ENCODE data around the gene PHF23.
"Not testable (repeated sequence)": the region's sequence is repeated elsewhere in the genome, so short reads cannot be mapped to it uniquely, and the experiment has no call there.

The PHF23 gene

DNA sequence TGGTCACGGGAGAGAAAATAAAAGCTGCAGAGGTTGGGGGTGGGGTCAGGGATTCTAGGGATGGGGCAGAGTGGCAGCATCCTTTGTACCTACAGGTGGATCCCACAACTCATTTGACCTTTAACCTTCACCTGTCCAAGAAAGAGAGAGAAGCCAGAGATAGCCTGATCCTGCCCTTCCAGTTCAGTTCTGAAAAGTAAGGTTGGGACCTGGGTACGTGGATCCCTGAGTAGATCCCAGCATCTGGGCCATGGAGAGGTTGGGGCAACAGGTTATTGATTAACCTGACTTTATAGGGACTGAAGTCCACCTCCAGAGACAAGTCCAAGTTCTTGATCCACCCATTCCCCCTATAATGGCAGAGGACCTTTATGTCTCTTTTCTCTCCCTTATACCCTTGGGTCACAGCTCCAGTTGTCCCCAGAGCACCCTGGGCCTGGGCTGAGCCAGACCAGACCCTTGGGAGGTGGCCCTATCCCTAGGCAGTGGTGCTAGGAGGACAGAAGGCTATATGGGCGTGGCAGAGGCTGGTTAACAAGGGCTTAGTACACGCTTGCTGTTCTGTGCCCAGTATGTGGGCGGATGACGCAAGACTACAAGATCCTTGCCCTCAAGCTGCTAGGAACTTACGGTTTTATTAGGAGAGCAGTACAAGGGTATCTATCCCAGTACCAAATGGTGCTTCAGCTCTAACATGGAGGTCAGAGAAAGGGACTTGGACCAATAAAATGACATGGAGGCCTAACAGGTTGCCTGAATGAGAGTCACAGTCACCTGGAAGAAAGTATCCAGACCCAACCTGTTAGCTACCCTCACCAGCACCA is 19.7 kb upstream of the PHF23 start:
- in situ Hi-C loops (cut with HindIII; ENCODE audit: low sequenced_read_pairs) = no loop called here

DNA sequence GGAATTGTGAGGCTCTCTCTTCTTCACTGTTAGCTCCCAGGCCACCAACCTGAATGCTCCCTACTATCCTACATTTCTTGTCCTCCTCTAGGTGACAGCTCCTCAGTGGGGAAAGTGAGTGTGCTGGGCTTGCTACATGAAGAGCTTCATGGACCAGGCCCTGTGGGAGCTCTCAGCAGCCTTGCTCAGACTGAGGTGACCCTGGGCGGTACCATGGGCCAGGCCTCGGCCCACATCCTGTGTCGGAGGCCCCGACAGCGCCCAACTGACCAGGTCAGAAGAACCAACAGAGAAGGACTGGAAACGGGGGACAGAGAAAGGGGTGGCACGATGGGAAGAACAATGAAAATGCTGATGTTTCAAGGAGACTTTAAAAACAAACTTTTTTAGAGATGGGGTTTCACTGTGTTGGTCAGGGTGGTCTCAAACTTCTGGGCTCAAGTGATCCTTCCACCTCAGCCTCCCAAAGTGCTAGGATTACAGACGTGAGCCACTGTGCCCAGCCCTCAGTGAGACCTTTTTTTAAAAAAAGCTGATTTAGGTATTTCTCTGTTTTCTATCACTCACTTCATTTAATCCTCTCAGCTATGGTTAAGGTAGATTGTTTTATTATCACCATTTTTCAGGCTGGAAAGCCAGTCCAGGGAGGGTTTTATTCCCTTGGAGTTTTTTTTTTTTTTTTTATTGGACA is 17.7 kb upstream of the PHF23 start:
- in situ Hi-C loops (cut with HindIII; ENCODE audit: low sequenced_read_pairs) = no loop called here

DNA sequence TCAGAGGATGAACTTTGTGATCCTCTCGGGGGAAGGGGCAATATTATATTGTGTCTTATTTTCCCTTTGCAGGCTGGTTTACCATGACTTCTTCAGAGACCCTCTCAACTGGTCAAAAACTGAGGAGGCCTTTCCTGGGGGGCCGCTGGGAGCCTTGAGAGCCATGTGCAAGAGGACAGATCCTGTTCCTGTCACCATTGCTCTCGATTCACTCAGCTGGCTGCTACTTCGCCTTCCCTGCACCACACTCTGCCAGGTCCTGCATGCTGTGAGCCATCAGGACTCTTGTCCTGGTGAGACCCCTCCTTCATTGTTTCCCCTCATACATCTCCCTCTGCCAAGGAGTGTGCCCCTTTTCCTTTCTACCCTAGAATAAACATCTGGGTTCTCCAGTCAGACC is 15.3 kb upstream of the PHF23 start:
- in situ Hi-C loops (cut with HindIII; ENCODE audit: low sequenced_read_pairs) = no loop called here

DNA sequence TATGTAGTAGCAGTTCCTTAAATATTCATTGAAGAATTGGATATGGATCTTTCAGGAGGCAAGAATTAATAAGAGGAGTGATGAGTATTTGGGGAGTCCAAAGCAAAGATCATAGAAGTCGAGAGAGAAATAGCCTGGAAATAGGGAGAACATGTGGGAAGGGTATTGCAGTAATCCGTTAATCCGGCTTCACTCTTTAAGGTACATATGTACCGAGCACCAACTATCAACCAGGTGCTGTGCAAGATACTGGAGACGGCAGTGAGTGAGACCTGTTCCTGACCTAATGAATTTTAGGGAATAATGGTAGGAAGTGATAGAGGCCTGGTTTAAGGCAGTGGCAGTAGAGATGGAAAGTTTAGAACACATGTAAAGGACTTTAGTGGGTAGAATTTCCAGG is 13.8 kb upstream of the PHF23 start:
- in situ Hi-C loops (cut with HindIII; ENCODE audit: low sequenced_read_pairs) = no loop called here

DNA sequence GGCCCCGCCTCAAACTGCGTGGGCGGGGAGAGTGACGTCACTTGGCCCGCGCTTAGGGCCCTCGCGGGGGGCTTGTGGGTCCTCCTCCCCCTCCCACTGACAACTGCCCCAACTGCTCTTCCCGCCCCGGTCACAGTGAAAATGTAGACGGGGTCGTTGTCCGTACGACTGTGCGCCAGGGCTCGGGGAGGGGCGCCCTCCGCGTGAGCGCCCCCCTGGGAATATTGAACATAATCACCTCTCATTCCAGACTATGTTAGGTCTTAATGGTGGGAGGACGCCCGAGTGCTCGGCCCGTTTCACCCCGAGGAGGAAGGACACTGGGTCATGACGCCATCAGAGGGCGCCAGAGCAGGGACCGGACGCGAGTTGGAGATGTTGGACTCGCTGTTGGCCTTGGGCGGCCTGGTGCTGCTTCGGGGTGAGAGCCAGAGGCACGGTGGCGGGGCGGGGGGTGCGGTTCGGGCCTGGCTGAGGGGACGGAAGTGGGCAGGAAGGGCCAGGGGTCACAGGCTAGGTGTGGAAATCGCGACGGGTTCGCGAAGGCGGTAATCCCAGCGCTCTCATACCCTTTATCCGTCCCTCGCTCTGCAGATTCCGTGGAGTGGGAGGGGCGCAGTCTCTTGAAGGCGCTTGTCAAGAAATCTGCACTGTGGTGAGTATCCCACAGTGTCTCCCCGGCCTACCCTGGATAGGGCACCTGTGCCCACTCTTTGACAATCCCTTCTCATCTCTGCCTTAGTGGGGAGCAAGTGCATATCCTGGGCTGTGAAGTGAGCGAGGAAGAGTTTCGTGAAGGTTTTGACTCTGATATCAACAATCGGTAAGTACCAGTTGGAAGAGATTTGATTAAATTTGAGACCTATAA is 13.2 kb upstream of the PHF23 start, which contains the start of gene ELP5:
Gene ELP5, plus strand, starts transcription at position 40 of the 868 bp plus-strand sequence. Its CDS starts 336 bp downstream, at position 376.
- in situ Hi-C loops (cut with HindIII; ENCODE audit: low sequenced_read_pairs) = no loop called here

DNA sequence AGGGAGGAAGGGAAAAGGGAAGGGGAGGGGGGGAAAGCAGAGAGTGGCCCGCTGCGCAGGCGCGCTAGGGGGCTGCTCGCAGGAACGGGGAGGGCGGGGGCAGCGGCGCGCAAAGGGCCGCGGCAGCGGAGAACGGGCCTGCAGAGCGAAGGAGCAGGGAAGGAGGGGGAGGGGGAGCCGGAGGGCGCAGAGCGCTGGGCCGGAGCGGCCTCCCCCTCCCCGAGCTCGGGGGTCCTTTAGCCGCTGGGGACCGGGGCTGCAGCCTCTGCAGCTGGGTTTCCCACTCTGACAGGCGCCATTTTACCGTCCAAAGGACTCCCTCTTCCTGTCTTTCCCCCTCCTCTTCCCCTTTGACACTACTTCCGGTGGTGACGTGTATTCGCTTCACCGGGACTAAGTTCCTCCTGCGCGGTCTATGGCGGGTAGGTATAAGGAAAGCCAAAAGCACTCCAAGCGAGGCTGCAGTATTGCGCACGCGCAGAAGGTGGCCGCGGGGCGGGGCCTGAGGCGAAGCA is 12.5 kb upstream of the PHF23 start, which contains the start of gene CTDNEP1:
Gene CTDNEP1, minus strand, starts transcription at position 74 of the 515 bp plus-strand sequence. CDS start 438 bp downstream, outside the sequence.
- in situ Hi-C loops (cut with HindIII; ENCODE audit: low sequenced_read_pairs) = no loop called here

DNA sequence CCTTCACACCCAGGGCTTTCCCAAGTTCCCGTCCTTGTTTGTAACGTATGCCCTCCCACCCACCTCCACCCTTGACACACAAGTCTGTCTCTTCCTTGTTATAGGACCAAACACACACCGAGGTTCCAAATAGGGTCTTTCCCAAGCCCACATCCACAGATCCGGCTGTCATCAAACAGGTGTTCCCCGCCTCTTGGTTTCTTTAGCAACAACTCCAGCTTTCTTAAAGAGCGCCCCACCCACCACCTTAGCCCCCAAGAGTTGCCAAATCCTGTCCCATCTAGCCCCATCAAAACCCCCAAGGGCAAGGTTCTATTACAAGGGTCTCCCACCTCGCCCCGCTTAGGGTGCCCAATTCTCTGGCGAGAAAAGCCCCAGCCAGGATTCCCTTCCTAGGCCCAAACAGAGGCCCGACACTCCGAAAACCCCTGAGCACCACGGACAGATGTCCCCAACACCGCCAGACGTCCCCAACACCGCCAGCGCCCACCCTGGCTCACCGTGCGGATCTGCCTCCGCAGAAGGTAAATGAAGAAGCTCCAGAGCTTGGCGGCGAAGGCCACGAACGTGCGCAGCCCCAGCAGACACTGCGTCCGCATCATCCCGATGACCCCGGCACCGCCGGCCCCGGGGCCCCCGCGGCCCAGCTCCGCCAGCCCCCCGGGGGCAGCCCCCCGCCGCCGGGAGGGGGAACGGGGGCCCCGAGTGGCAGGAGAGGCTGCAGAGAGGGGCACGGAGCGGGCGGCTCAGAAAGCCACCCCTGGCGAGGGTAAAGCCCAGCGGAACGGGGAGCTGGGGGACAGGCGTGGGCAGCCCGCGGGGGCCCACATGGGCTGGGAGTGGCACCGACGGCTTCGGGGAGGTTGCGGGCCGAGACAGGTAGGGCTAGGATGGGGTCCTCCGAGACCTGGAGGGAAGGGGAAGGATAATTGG is 11.7 kb upstream of the PHF23 start:
- in situ Hi-C loops (cut with HindIII; ENCODE audit: low sequenced_read_pairs) = no loop called here

DNA sequence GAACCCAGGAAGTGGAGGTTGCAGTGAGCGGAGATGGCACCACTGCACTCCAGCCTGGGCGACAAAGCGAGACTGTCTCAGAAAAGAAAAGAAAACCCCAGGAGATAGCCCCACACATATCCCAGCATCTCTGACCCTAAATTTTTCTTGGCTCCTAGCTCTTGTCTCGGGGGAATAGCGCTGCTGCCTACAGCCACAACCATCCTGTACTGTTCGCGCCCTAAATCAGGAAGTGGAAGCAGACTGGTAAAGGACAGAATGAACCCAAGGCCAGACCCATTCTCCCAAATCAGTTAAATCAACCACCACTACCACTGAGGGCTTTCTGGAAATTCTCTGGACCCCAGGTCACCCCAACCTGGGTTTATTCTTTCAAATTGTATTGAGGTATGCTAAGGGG is 10.6 kb upstream of the PHF23 start:
- in situ Hi-C loops (cut with HindIII; ENCODE audit: low sequenced_read_pairs) = no loop called here

DNA sequence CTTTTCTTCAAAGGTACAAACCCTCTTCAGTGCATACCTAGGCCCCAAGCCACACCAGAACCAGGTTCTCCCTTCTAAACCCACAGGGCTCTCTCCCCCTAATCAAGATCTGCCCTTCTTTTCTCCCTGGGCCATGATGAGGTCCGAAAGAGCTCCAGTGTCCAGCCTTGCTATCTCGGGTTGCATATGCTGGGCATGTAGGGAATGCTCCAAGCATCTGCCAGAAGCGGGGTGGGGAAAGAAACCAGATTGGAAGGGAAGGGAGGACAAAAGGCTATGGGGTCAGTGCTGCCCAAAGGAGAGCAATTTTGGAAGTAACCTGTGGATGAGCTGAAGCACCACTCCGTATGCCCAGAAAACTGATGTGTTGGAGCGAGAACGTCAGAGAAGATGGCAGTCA is 10.0 kb upstream of the PHF23 start:
- in situ Hi-C loops (cut with HindIII; ENCODE audit: low sequenced_read_pairs) = no loop called here

DNA sequence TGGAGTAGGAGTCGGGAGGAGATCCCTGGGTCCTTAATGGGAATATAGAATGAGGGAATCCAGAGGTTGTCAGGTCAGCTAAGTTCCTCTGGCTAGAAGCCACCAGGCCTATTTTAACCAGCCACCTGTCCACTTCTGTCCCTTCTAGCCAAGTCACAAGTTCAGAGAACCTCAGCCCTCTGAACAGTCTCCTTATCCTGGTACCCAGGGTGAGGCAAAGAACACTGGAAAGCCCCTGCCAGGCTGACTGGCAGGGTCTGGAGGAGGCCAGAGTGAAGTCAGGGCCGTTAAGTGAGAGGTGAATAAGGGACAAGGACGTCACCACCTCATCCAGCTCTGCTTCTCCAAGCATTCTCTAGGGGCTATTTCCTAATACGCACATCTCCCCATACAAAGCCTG is 9.5 kb upstream of the PHF23 start:
- in situ Hi-C loops (cut with HindIII; ENCODE audit: low sequenced_read_pairs) = no loop called here

DNA sequence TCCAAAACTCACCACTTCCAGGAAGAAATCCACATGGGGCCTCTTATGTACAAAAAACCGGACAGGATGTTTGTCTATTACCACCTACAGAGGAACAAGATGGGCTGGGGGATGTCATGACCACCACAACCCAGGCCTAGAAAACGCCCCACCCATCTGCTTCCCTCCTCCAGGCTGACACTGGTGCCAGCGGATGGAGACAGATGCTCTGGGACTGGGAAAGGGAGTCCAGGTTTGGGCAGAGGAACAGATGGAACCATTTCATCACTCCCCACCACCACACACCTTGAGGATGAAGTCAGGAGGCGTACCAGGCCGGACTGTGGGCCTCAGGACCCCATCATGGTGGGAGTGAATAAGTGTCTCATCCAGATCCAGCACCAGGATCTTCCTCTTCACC is 7.5 kb upstream of the PHF23 start:
- in situ Hi-C loops (cut with HindIII; ENCODE audit: low sequenced_read_pairs) = no loop called here

DNA sequence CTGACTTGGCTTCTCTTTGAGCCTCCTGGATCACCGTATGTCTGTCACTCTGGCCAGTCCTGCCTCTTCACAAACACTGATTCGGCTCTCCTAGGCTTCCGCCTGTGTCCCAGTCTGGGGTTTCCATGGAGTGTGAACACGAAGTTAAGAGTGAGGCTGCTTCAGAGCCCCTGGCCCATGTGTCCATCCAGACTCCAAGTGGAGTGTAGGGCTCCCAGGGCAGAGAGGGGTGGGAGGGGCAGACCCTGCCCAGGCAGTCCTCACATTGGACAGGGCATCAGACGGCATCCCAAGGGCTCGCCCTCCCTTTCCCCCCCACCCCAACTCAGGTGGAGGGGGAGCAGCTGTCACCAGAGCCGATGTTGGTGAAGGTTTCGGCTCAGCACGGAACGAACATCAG is 4.6 kb upstream of the PHF23 start:
- in situ Hi-C loops (cut with HindIII; ENCODE audit: low sequenced_read_pairs) = not testable (repeated sequence)

DNA sequence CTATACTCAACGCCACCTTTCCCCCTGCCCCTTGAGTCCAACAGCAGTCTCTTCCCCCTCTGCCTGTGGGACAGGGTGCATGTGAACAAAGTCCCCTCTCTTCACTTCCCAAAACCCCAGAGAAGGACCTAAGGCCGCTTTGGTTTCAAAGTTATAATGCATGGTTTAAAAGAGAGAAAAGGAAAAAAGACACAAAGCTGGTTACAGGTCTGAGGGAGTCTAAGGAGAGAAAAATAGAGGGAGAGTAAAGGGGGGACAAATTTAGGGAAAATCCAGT is 4.1 kb upstream of the PHF23 start:
- in situ Hi-C loops (cut with HindIII; ENCODE audit: low sequenced_read_pairs) = no loop called here

DNA sequence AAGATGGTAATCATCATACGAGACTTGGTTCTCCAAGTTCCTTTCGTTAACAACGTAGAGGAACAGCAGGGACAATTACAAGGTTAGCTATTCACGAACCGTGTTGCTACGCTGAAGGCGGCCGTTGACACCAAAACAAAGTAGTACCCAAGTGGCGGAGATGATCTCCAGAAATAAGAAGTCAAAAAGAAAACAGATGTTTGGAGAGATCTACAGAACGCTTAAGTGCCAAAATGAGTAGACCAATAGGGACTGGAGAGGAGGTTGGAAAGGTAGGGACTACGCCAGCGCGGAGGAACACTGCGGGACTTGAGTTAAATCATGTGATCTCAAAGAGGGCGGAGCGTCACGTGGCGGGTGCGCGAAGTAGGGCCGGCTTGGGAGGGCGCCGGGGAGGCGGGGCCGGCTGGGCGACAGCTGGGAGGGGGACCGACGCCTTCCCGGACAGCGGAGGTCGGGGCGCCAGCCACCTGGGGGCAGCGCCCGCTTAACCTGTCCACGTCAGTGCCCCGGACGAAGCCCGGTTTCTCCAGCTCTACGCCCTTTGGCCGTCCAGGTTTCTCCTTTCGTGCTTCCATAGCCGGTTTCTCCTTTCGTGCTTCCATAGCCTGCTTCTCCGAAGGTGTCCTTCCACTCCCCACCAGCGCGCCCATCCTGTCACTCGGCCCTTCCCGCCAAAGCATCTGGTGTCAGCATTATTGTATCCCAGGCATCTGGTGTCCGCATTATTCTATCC is 3.6 kb upstream of the PHF23 start:
- in situ Hi-C loops (cut with HindIII; ENCODE audit: low sequenced_read_pairs) = no loop called here

DNA sequence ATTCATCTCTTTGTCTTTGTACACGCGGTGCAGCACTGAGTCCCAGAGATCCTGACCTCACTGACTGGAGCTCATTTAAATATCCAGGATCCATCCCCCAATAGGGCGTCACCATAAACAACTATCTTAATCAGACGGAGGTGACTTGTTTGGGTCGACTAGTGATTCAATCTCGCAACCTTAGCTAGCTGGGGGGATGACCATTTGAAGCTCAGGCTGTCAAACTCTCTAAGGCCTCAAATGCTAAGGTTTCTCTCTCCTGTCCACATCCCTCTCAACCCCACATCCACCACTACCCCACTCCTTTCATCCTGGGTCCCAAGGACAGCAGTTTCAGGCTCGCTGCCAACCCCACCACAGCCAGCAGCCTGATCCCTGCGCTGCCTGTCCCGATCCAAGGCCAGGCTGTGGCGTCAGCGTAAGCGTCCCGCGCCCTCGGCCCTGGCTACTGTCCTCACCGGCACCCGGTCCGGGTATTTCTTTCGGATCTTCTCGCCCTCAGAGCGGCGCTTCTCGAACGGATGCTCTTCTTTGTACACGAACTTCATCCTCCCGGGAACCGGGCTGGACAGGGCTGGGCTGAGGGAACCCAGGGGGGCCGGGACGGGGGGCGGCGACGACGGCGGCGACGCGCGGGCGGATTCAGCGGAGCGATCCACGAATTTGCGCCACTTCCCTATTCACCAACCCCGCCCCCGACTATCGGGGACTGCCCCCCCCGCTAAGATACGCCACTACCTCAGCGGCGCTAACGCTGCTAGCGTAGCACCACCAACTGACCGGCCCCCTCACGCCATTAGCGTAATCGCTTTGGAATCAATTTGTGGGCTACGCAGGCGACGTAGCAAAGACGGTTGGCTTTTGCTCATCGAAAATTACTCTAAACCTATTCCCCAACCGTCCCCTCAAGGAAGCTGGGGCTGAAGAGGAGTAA is 2.8 kb upstream of the PHF23 start, which contains the start of gene GABARAP:
Gene GABARAP, minus strand, starts transcription at position 667 of the 934 bp plus-strand sequence. Its CDS starts 119 bp downstream, at position 548.
- in situ Hi-C loops (cut with HindIII; ENCODE audit: low sequenced_read_pairs) = no loop called here

DNA sequence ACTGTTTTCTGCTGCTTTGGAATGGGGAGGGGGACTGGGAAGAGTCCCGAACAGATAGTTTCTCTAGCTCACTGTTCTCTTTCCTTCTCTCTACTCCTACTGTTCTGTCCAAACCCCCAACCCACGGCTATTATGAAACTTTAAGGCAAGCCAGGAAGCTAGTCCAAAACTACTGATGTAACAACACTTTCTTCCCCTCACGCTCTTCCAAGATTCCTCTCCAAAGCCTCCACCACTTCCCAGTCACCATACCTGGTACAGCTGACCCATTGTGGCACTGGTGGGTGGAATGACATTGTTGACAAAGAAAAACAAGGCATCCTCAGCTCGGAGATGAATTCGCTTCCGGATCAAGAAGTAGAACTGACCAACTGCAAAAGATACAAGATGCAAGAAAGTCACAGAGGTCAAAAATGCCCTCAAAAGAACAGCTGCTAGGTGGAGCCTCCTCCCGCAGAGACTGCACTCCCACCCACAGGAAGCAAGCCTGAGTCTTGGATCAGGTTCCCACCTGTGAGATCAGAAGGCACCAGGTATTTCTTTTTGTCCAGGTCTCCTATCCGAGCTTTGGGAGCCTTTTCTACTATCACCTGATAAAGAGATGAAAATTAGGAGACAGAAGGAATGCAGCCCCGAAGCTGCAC is 2.0 kb upstream of the PHF23 start:
- in situ Hi-C loops (cut with HindIII; ENCODE audit: low sequenced_read_pairs) = no loop called here

DNA sequence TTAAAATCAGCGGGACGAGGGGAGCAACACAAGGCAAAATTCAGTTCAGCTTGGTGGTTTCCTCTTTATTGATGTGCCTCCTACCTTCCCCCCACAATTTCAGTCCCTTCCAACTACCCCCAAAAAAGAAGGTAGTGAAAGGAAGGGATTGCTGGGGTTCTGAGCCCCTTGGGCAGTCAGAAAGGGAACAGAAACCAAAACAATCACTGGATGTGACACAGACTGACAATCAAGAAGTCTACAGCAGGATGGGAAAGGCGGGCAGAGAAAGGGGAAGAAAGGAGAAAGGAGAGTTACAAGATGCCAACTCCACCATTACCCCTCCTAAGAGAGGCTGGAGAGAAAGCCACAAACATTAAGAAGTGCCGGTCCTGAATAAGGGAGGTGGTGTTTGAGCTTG is 1.1 kb upstream of the PHF23 start:
- in situ Hi-C loops (cut with HindIII; ENCODE audit: low sequenced_read_pairs) = no loop called here

Measured in endothelial cell of hepatic sinusoid (primary cell).